ENCODE measurements around the gene NHSL1. TPM values are rescaled to one million over a fixed set of nuclear protein-coding genes. Genes with fewer than 3 reads are reported as not detected.

NHSL1 gene
- total and polyA plus RNA-seq, 8 donors: 37.8 to 90.2 (median 76.8) TPM

DNA sequence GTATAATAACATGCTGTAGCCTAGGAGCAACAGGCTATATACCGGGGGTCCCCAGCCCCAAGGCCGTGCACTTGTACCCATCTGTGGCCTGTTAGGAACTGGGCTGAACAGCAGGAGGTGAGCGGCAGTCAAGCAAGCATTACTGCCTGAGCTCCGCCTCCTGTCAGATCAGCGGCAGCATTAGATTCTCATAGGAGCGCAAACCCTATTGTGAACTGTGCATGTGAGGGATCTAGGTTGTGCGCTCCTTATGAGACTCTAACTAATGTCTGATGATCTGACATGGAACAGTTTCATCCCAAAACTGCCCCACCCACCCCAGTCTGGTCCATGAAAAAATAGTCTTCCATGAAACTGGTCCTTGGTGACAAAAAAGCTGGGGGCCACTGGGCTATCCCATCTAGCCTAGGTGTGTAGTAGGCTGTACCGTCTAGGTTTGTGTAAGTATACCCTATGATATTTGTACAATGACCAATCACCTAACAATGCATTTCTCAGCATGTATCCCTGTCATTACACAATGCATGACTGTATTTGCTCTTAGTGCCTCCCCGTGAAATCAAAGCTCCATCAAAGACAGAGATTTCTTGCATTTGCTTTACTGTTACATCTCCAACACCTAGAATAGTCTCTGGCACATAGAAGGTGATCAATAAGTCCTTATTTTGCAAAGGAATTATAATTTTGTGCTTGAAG, 30.8 kb downstream of the NHSL1 start:
- H3K4me3 ChIP-seq: no peak overlapping the region
- no peaks in the 10 kb centered on the region for H3K27me3 ChIP-seq

DNA sequence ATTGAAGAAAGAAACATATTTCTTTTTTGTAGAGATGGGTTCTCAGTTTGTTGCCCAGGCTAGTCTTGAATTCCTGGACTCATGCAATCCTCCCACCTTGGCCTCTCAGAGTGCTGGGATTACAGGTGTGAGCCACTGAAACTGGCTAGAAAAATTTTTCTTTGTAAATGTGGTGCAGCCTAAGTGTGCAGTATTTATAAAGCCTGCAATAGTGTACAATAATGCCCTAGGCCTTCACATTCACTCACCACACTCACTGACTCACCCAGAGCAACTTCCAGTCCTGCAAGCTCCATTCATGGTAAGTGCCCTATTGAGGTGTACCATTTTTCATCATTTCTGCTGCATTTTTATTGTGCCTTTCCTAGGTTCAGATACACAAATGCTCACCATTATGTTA, 31.4 kb downstream of the NHSL1 start:
- DNase-seq (no peak), ATAC-seq (no peak)
- TF ChIP-seq, protein P1, sequence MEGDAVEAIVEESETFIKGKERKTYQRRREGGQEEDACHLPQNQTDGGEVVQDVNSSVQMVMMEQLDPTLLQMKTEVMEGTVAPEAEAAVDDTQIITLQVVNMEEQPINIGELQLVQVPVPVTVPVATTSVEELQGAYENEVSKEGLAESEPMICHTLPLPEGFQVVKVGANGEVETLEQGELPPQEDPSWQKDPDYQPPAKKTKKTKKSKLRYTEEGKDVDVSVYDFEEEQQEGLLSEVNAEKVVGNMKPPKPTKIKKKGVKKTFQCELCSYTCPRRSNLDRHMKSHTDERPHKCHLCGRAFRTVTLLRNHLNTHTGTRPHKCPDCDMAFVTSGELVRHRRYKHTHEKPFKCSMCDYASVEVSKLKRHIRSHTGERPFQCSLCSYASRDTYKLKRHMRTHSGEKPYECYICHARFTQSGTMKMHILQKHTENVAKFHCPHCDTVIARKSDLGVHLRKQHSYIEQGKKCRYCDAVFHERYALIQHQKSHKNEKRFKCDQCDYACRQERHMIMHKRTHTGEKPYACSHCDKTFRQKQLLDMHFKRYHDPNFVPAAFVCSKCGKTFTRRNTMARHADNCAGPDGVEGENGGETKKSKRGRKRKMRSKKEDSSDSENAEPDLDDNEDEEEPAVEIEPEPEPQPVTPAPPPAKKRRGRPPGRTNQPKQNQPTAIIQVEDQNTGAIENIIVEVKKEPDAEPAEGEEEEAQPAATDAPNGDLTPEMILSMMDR (IDR thresholded peaks at IDR 0.05): no peak
- peaks cover 0 to 12% of the 10 kb centered on the region in 2 donors for H3K36me3 ChIP-seq
- no peaks in the 10 kb centered on the region for H3K4me1 ChIP-seq
- intact Hi-C loops (cut with DNase I): no loop called here
- H3K27ac ChIP-seq: no peak overlapping the region
- H3K4me3 ChIP-seq: no peak overlapping the region
- H3K9me3 ChIP-seq: no peaks in the 10 kb centered on the region
- H3K27me3 ChIP-seq: no peaks in the 10 kb centered on the region

More for the DNA sequence above, 30.8 kb downstream of the NHSL1 start:
- ATAC-seq (peak; percentile 17), DNase-seq (no peak)
- H3K36me3 ChIP-seq: peaks cover 0 to 9% of the 10 kb centered on the region in 2 donors
- TF ChIP-seq, protein P1 (IDR thresholded peaks at IDR 0.05): no peak
- no peaks in the 10 kb centered on the region for H3K4me1 ChIP-seq
- no peaks in the 10 kb centered on the region for H3K9me3 ChIP-seq
- intact Hi-C loops (cut with DNase I): no loop called here
- H3K27ac ChIP-seq: no peak overlapping the region

DNA sequence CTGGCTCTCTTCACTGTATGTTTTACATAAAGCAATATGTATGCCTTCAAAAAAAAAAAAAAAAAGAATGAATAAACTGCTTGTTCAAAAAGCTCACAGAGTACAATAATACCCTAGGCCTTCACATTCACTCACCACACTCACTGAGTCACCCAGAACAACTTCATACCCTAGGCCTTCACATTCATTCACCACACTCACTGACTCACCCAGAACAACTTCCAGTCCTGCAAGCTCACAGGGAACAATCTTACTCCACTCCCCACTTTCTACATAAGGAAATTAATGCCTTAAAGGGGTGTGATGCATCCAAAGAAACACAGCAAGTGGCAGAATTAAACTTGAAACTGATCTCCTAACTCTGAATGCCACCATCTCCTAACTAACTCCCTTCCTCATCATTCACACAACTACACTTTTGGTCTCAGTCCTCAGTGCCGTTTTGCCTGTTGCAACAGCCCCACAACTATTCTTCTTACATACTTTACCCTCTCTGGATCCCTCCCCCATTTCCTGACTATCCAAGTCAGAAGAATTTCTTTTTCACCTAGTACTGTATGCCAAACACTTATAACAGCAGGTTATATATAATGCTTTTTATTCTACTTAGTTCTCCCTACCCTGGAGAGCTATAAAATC, 34.2 kb downstream of the NHSL1 start:
- Histone ChIP-seq H3K4me1 (no peaks in the 10 kb centered on the region), H3K36me3 (peaks cover 0 to 20% of the 10 kb centered on the region in 2 donors), H3K27ac (no peak overlapping the region), H3K27me3 (no peaks in the 10 kb centered on the region), H3K4me3 (no peak overlapping the region), H3K9me3 (no peaks in the 10 kb centered on the region)
- intact Hi-C loops (cut with DNase I): no loop called here
- TF ChIP-seq, protein P1 (IDR thresholded peaks at IDR 0.05): no peak
- peak; percentile 81 for ATAC-seq
- DNase-seq: no peak

DNA sequence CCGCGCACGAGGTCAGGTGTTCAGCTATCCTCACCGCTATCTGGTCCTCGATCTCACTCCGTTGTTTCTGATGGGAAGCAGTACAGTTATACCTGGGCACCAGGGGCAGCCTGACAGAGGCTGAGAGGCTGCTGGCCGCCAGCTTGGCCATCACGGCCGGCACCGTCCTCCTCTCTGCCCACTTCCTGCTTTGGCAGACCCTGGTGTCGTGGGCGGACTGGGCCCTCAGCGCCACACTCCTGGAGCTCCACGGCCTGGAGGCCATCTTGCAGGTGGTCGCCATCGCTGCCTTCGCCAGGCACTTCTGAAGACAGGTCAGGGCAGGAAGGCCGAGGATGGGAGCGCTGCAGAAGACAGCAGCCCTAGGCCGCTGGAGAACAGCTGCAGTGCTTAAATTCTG, 35.2 kb downstream of the NHSL1 start:
- TF ChIP-seq, protein P1 (IDR thresholded peaks at IDR 0.05): no peak
- peaks cover 0 to 20% of the 10 kb centered on the region in 2 donors for H3K36me3 ChIP-seq
- no peak overlapping the region for H3K27ac ChIP-seq
- no peak for ATAC-seq
- intact Hi-C loops (cut with DNase I): no loop called here
- no peaks in the 10 kb centered on the region for H3K9me3 ChIP-seq
- no peaks in the 10 kb centered on the region for H3K4me1 ChIP-seq
- DNase-seq: no peak
- no peak overlapping the region for H3K4me3 ChIP-seq
- H3K27me3 ChIP-seq: no peaks in the 10 kb centered on the region

DNA sequence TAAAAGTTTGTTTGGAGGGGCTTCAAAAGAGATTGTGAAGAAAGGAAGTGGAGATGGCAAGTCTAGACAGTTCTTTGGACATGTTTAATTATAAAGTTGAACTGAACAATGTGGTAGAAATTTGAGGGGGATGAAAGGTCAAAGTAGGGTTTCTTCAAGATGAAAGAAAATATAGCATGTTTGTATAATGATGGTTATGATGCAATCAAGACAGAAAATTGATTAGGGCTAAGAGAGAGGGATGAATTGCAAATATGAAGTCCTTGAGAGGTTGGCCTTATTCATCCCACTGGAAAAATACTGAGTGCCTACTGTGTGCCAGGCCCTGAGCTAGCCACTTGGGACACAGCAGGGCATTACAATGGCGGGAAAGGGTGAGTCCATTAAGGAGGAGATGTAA, 37.6 kb downstream of the NHSL1 start:
- H3K27me3 ChIP-seq: no peaks in the 10 kb centered on the region
- intact Hi-C loops (cut with DNase I): no loop called here
- no peak for DNase-seq

More for the DNA sequence above, 37.6 kb downstream of the NHSL1 start:
- no peak overlapping the region for H3K4me3 ChIP-seq
- TF ChIP-seq, protein P1 (IDR thresholded peaks at IDR 0.05): no peak
- H3K9me3 ChIP-seq: no peaks in the 10 kb centered on the region
- H3K27ac ChIP-seq: no peak overlapping the region
- no peaks in the 10 kb centered on the region for H3K4me1 ChIP-seq
- peaks cover 0 to 20% of the 10 kb centered on the region in 2 donors for H3K36me3 ChIP-seq
- ATAC-seq: no peak
